Tibial nerve (tissue), 3 donors: ENCODE data around the gene PKLR.

Experiments
- CTCF ChIP-seq, 5 experiments: fragments of 200-600 bp in 3 of 5; fragments of 450-650 bp in 2 of 5; sonication (generic) in 3 of 5; IDR thresholded peaks; one replicate each; pipeline ENCODE4 v1.5.1; 2016 to 2019; ENCODE audit warnings: antibody characterized with exemption in 5 of 5, mild to moderate bottlenecking in 3 of 5, moderate library complexity in 2 of 5
- POLR2A ChIP-seq, 2 donors: fragments of 450-650 bp; IDR thresholded peaks; one replicate each; pipeline ENCODE4 v1.6.1; 2017; ENCODE audit warnings: antibody characterized with exemption in 2 of 2, mild to moderate bottlenecking in 2 of 2, moderate library complexity in 2 of 2

GRCh38 chr1:155279268-155279667, 22.0 kb downstream of the PKLR start:
- no peak for TF ChIP-seq CTCF (IDR thresholded peaks at IDR 0.05)
- no peak for TF ChIP-seq POLR2A (IDR thresholded peaks at IDR 0.05)
